ENCODE measurements around the gene POLDIP2. TPM values are rescaled to one million over a fixed set of nuclear protein-coding genes. Genes with fewer than 3 reads are reported as not detected.

POLDIP2 gene
- total RNA-seq = 68.3 and 70.8 TPM in 2 replicates

- intact Hi-C loops (cut with micrococcal nuclease) = loop anchor here (1.0 to 5.0 kb wide), 10 partner anchors 14 to 596 kb away; partner anchors contain the start of genes IFT20, SARM1, SPAG5 and TMEM97
Observed at GRCh38 chr17:28357061-28357900, at the start of gene POLDIP2. TSS of gene POLDIP2 (minus strand) at chr17:28357527. CDS start at chr17:28357448, 79 bp downstream.

- intact Hi-C loops (cut with micrococcal nuclease) = no loop called here
Observed at GRCh38 chr17:28406473-28406814, 49.1 kb upstream of the POLDIP2 start.

- intact Hi-C loops (cut with micrococcal nuclease) = no loop called here
Observed at GRCh38 chr17:28405632-28406472, 48.5 kb upstream of the POLDIP2 start, which contains the start of gene SLC46A1. TSS of gene SLC46A1 (minus strand) at chr17:28406212. CDS start at chr17:28406114, 98 bp downstream.

GRCh38 chr17:28404812-28405570 is 47.7 kb upstream of the POLDIP2 start:
- intact Hi-C loops (cut with micrococcal nuclease) = no loop called here

- intact Hi-C loops (cut with micrococcal nuclease) = no loop called here
Observed at GRCh38 chr17:28404461-28404811, 47.1 kb upstream of the POLDIP2 start.

- intact Hi-C loops (cut with micrococcal nuclease) = no loop called here
Observed at GRCh38 chr17:28404007-28404406, 46.7 kb upstream of the POLDIP2 start.

GRCh38 chr17:28402844-28403243 is 45.5 kb upstream of the POLDIP2 start:
- intact Hi-C loops (cut with micrococcal nuclease) = no loop called here

GRCh38 chr17:28402224-28402630 is 44.9 kb upstream of the POLDIP2 start:
- intact Hi-C loops (cut with micrococcal nuclease) = no loop called here

GRCh38 chr17:28399808-28400207 is 42.5 kb upstream of the POLDIP2 start:
- intact Hi-C loops (cut with micrococcal nuclease) = no loop called here

GRCh38 chr17:28398280-28398981 is 41.1 kb upstream of the POLDIP2 start:
- intact Hi-C loops (cut with micrococcal nuclease) = no loop called here

- intact Hi-C loops (cut with micrococcal nuclease) = no loop called here
Observed at GRCh38 chr17:28397687-28398279, 40.5 kb upstream of the POLDIP2 start.

- intact Hi-C loops (cut with micrococcal nuclease) = no loop called here
Observed at GRCh38 chr17:28397275-28397674, 39.9 kb upstream of the POLDIP2 start.

GRCh38 chr17:28396635-28397239 is 39.4 kb upstream of the POLDIP2 start:
- intact Hi-C loops (cut with micrococcal nuclease) = no loop called here

- intact Hi-C loops (cut with micrococcal nuclease) = no loop called here
Observed at GRCh38 chr17:28395968-28396367, 38.6 kb upstream of the POLDIP2 start.

- intact Hi-C loops (cut with micrococcal nuclease) = no loop called here
Observed at GRCh38 chr17:28395426-28395825, 38.1 kb upstream of the POLDIP2 start.

GRCh38 chr17:28394337-28395116 is 37.2 kb upstream of the POLDIP2 start:
- intact Hi-C loops (cut with micrococcal nuclease) = no loop called here

- intact Hi-C loops (cut with micrococcal nuclease) = no loop called here
Observed at GRCh38 chr17:28392491-28392890, 35.2 kb upstream of the POLDIP2 start.

- intact Hi-C loops (cut with micrococcal nuclease) = no loop called here
Observed at GRCh38 chr17:28391401-28391800, 34.1 kb upstream of the POLDIP2 start.

- intact Hi-C loops (cut with micrococcal nuclease) = no loop called here
Observed at GRCh38 chr17:28390984-28391383, 33.7 kb upstream of the POLDIP2 start.
